ENCODE data around the gene A1CF. TPM values are rescaled to one million over a fixed set of nuclear protein-coding genes. Genes with fewer than 3 reads are reported as not detected.

The A1CF gene
- total and polyA plus RNA-seq, 11 donors = 0.03 to 0.08 TPM; not detected in 9

- Histone ChIP-seq H3K9me3 (no peaks in the 10 kb centered on the region), H3K4me1 (no peaks in the 10 kb centered on the region), H3K27ac (no peak overlapping the region), H3K27me3 (peaks cover 0 to 3% (median 0%) of the 10 kb centered on the region in 9 donors), H3K4me3 (no peak overlapping the region), H3K36me3 (no peaks in the 10 kb centered on the region)
- DNase-seq (no peak), ATAC-seq (no peak)
- no peak for TF ChIP-seq POLR2A (IDR thresholded peaks at IDR 0.05)
- TF ChIP-seq, protein P1, sequence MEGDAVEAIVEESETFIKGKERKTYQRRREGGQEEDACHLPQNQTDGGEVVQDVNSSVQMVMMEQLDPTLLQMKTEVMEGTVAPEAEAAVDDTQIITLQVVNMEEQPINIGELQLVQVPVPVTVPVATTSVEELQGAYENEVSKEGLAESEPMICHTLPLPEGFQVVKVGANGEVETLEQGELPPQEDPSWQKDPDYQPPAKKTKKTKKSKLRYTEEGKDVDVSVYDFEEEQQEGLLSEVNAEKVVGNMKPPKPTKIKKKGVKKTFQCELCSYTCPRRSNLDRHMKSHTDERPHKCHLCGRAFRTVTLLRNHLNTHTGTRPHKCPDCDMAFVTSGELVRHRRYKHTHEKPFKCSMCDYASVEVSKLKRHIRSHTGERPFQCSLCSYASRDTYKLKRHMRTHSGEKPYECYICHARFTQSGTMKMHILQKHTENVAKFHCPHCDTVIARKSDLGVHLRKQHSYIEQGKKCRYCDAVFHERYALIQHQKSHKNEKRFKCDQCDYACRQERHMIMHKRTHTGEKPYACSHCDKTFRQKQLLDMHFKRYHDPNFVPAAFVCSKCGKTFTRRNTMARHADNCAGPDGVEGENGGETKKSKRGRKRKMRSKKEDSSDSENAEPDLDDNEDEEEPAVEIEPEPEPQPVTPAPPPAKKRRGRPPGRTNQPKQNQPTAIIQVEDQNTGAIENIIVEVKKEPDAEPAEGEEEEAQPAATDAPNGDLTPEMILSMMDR (IDR thresholded peaks at IDR 0.05) = no peak
- intact Hi-C loops (cut with DNase I) = no loop called here
These were observed 11.3 kb upstream of the A1CF start for GRCh38 chr10:50896721-50897120.

DNA sequence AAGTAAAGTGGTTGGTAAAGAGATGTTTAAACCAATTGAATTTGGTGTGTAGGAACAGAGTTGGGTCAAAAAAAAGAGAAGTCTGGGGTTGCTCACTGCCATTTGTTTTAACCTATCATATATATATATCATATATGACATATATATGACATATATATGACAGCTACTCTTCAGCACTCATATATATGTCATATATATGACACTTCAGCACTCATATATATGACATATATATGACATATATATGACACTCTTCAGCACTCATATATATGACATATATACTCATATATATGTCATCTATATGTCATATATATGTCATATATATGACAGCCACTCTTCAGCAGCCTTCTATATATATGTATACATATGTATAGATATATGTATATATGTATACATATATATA, 8.9 kb upstream of the A1CF start:
- intact Hi-C loops (cut with DNase I) = no loop called here
- ATAC-seq (no peak), DNase-seq (no peak)
- Histone ChIP-seq H3K4me3 (no peak overlapping the region), H3K27ac (no peak overlapping the region), H3K9me3 (no peaks in the 10 kb centered on the region), H3K4me1 (no peaks in the 10 kb centered on the region), H3K36me3 (no peaks in the 10 kb centered on the region), H3K27me3 (no peaks in the 10 kb centered on the region)
- no peak for TF ChIP-seq POLR2A (IDR thresholded peaks at IDR 0.05)
- TF ChIP-seq, protein P1 (IDR thresholded peaks at IDR 0.05) = no peak

DNA sequence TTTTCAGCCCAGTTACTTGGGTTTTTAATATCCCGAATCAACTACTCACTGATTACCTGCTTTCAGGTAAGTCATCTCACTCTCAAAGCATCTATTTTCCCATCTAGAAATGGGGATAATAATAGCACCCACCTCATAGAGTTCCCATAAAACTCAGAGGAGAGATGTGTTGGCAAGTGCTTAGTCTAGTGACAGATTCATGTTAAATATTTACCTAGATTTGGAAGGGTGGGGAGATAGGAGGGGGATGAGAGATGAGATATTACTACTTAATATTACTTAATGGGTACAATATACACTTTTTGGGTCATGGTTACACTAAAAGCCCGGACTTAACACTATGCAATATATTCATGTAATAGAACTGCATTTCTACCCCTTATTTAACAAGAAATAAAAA, 7.0 kb upstream of the A1CF start:
- no peaks in the 10 kb centered on the region for H3K4me1 ChIP-seq
- H3K4me3 ChIP-seq = no peak overlapping the region
- intact Hi-C loops (cut with DNase I) = no loop called here
- H3K9me3 ChIP-seq = no peaks in the 10 kb centered on the region
- no peak for ATAC-seq
- no peaks in the 10 kb centered on the region for H3K27me3 ChIP-seq
- TF ChIP-seq POLR2A (IDR thresholded peaks at IDR 0.05) = no peak
- TF ChIP-seq, protein P1 (IDR thresholded peaks at IDR 0.05) = no peak
- DNase-seq = no peak
- 72 to 82% (median 76%) methylated on average over 2 of the region's 2 CpGs for WGBS, 4 donors
- H3K27ac ChIP-seq = no peak overlapping the region
- no peaks in the 10 kb centered on the region for H3K36me3 ChIP-seq

GRCh38 chr10:50884302-50884701, 1.1 kb downstream of the A1CF start:
- ATAC-seq = no peak
- H3K9me3 ChIP-seq = no peaks in the 10 kb centered on the region
- TF ChIP-seq, protein P1 (IDR thresholded peaks at IDR 0.05) = no peak
- 69 to 74% (median 71%) methylated on average over 3 of the region's 3 CpGs for WGBS, 4 donors
- H3K4me1 ChIP-seq = no peaks in the 10 kb centered on the region
- H3K4me3 ChIP-seq = no peak overlapping the region
- H3K27me3 ChIP-seq = peaks cover 0 to 6% (median 0%) of the 10 kb centered on the region in 9 donors
- intact Hi-C loops (cut with DNase I) = no loop called here
- no peaks in the 10 kb centered on the region for H3K36me3 ChIP-seq
- no peak for DNase-seq
- H3K27ac ChIP-seq = no peak overlapping the region
